Left lung (tissue), 10 donors: ENCODE results near the gene SDK1. TPM values are rescaled to one million over a fixed set of nuclear protein-coding genes. Genes with fewer than 3 reads are reported as not detected.

Source experiments
- ATAC-seq: fragments of 200-7000 bp; cut with Tn5 transposase; one replicate; pipeline ENCODE4 v1.9.1; 2020; ENCODE audit warnings: moderate library complexity
- DNase-seq, 4 donors: peaks; one replicate each; pipeline ENCODE4 v3.0.0-alpha.2; 2013 to 2020
- H3K27ac ChIP-seq, 2 donors: fragments of 200-600 bp; sonication (generic) in 1 of 2; one replicate each; pipeline versions ENCODE4 v1.5.0 to v1.8.0; 2020 to 2021
- H3K27me3 ChIP-seq, 2 donors: fragments of 200-600 bp; sonication (generic) in 1 of 2; one replicate each; pipeline versions ENCODE4 v1.5.0 to v1.8.0; 2020 to 2021
- H3K36me3 ChIP-seq, 2 donors: fragments of 200-600 bp; sonication (generic) in 1 of 2; one replicate each; pipeline versions ENCODE4 v1.5.0 to v1.8.0; 2020 to 2021
- H3K4me1 ChIP-seq, 2 donors: fragments of 200-600 bp; one replicate each; pipeline ENCODE4 v1.8.0; 2021
- H3K4me3 ChIP-seq, 2 donors: fragments of 200-600 bp; sonication (generic) in 1 of 2; one replicate each; pipeline versions ENCODE4 v1.5.0 to v1.8.0; 2020 to 2021; ENCODE audit warnings: mild to moderate bottlenecking in 1 of 2
- H3K9me3 ChIP-seq, 2 donors: fragments of 200-600 bp; sonication (generic) in 1 of 2; one replicate each; pipeline versions ENCODE4 v1.5.0 to v1.8.0; 2020 to 2021
- intact Hi-C, 2 donors: fragments of 100-400 bp; cut with DNase I; formaldehyde crosslinking; loops; one replicate each; pipeline versions ENCODE4 v1.11.2 to v1.14.2; 2022
- polyA plus RNA-seq, 6 donors: library from polyadenylated mRNA; unstranded; fragments of 120-200 nt; gene quantifications; one replicate each; pipeline ENCODE4 v1.2.1, GENCODE V29; 2013; ENCODE audit not compliant: insufficient read length in 6 of 6
- total RNA-seq, 2 donors: library from RNA; stranded (reverse); fragmentation: NEBNext Ultra II Directional; extraction: Animal tissue kit (Norgen Biotek cat#: 25700); gene quantifications; one replicate each; pipeline ENCODE4 v1.2.1, GENCODE V29; 2021
- TF ChIP-seq, protein P1 (sequence below), 2 donors: fragments of 200-600 bp; sonication (generic) in 1 of 2; IDR thresholded peaks; one replicate each; pipeline versions ENCODE4 v1.5.0 to v1.8.0; 2021; ENCODE audit warnings: antibody characterized with exemption in 2 of 2
- donor health status: DM: no; HTN: yes; CAD: no.
- donor health status: DM: no; HTN: no; CAD: no.

SDK1 gene
- total and polyA plus RNA-seq, 8 donors: 5.5 to 17.6 (median 13.0) TPM

- no peak overlapping the region for H3K4me3 ChIP-seq
- no peak for DNase-seq
- H3K27me3 ChIP-seq: no peaks in the 10 kb centered on the region
- H3K9me3 ChIP-seq: no peaks in the 10 kb centered on the region
- H3K36me3 ChIP-seq: no peaks in the 10 kb centered on the region
- intact Hi-C loops: no loop called here
- no peak overlapping the region for H3K27ac ChIP-seq
- H3K4me1 ChIP-seq: no peaks in the 10 kb centered on the region
- TF ChIP-seq, protein P1, sequence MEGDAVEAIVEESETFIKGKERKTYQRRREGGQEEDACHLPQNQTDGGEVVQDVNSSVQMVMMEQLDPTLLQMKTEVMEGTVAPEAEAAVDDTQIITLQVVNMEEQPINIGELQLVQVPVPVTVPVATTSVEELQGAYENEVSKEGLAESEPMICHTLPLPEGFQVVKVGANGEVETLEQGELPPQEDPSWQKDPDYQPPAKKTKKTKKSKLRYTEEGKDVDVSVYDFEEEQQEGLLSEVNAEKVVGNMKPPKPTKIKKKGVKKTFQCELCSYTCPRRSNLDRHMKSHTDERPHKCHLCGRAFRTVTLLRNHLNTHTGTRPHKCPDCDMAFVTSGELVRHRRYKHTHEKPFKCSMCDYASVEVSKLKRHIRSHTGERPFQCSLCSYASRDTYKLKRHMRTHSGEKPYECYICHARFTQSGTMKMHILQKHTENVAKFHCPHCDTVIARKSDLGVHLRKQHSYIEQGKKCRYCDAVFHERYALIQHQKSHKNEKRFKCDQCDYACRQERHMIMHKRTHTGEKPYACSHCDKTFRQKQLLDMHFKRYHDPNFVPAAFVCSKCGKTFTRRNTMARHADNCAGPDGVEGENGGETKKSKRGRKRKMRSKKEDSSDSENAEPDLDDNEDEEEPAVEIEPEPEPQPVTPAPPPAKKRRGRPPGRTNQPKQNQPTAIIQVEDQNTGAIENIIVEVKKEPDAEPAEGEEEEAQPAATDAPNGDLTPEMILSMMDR (IDR thresholded peaks at IDR 0.05): no peak
- ATAC-seq: no peak
Observed at GRCh38 chr7:3594901-3595300, 293.8 kb downstream of the SDK1 start.

- H3K4me3 ChIP-seq: no peak overlapping the region
- intact Hi-C loops: no loop called here
- no peaks in the 10 kb centered on the region for H3K36me3 ChIP-seq
- no peaks in the 10 kb centered on the region for H3K9me3 ChIP-seq
- H3K4me1 ChIP-seq: no peaks in the 10 kb centered on the region
- DNase-seq (no peak), ATAC-seq (no peak)
- no peaks in the 10 kb centered on the region for H3K27me3 ChIP-seq
- H3K27ac ChIP-seq: no peak overlapping the region
- TF ChIP-seq, protein P1 (IDR thresholded peaks at IDR 0.05): no peak
Observed at GRCh38 chr7:3598854-3599253, 297.8 kb downstream of the SDK1 start.

DNA sequence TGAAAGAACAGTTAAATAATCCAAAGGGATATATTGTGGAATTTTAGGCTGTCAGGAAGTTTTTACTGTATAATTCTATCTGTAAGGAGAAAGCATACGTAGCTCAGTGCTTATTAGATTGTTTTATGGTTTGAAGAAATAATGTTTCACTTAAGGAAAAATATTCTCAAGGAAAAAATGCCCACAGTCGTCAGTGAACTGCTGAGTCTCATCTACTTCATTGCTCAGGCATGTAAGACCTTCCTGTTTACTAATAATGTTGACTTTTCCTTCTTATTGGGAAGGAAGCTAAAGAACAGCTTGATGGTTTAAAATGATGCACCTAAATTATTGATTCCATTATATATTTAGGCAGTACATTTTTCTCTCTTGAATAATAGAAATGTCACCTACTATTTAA lies 304.2 kb downstream of the SDK1 start:
- no peaks in the 10 kb centered on the region for H3K27me3 ChIP-seq
- peaks cover 0 to 9% of the 10 kb centered on the region in 2 donors for H3K9me3 ChIP-seq
- TF ChIP-seq, protein P1 (IDR thresholded peaks at IDR 0.05): no peak
- H3K4me1 ChIP-seq: no peaks in the 10 kb centered on the region
- intact Hi-C loops: no loop called here
- H3K27ac ChIP-seq: no peak overlapping the region
- DNase-seq (no peak), ATAC-seq (no peak)
- H3K4me3 ChIP-seq: no peak overlapping the region
- no peaks in the 10 kb centered on the region for H3K36me3 ChIP-seq

DNA sequence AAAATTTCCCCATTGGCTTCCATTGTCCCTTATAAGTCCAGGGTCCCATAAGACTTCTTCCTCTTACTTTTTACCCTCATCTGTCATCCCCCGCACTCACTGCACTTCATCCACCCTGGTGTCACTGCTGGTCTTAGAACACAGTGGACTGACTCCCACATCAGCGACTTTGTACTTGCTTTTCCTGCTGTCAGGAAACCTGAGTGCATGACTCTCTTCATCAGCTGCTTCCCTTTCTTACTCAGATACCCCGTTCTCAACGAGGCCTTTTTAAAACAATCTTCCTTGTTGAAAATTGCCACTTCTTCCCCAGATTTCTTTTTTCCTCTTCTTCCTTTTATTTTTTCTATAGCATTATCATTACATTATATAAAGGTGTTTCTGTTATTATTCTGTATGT lies 305.4 kb downstream of the SDK1 start:
- DNase-seq (no peak), ATAC-seq (no peak)
- no peak overlapping the region for H3K4me3 ChIP-seq
- H3K4me1 ChIP-seq: no peaks in the 10 kb centered on the region
- peaks cover 0 to 9% of the 10 kb centered on the region in 2 donors for H3K9me3 ChIP-seq
- intact Hi-C loops: no loop called here
- TF ChIP-seq, protein P1 (IDR thresholded peaks at IDR 0.05): no peak
- no peak overlapping the region for H3K27ac ChIP-seq
- no peaks in the 10 kb centered on the region for H3K36me3 ChIP-seq
- no peaks in the 10 kb centered on the region for H3K27me3 ChIP-seq

DNA sequence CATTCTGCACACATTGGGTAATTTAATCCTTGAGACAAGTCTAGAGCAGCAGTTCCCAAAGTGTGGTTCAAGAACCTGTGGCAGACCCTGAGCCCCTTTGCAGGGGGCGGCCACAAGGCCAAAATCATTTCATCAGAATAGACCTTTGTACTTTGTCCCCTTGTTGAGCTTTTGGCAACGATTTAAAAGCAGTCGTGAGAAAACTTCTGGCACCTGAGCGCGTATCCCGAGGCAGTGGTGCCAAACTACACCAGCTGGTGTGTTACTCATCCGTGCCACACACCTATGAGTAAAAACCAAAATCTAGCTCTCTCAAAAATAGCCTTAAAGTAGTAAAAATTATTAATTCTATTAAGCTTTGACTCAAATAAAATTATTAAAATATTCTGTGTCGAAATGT lies 306.8 kb downstream of the SDK1 start:
- no peaks in the 10 kb centered on the region for H3K27me3 ChIP-seq
- H3K27ac ChIP-seq: no peak overlapping the region
- intact Hi-C loops: no loop called here
- no peaks in the 10 kb centered on the region for H3K36me3 ChIP-seq
- DNase-seq (no peak), ATAC-seq (no peak)
- no peak overlapping the region for H3K4me3 ChIP-seq
- H3K9me3 ChIP-seq: peaks cover 0 to 9% of the 10 kb centered on the region in 2 donors
- H3K4me1 ChIP-seq: no peaks in the 10 kb centered on the region
- TF ChIP-seq, protein P1 (IDR thresholded peaks at IDR 0.05): no peak
